Activated CD4-positive, alpha-beta memory T cell treated with anti-CD3 and anti-CD28 coated beads for 36 hours (primary cell): ENCODE results near the gene GLI3. TPM values are rescaled to one million over a fixed set of nuclear protein-coding genes. Genes with fewer than 3 reads are reported as not detected.

ENCODE experiments used
- CTCF ChIA-PET: fragments of 350-600 bp; sonication (Branson Sonifier 250); formaldehyde crosslinking; loops from one replicate; lab custom pipeline; 2021; ENCODE audit warnings: antibody characterized with exemption, inconsistent platforms; lab: Charles Lee
- POLR2A ChIA-PET: fragments of 350-600 bp; sonication (Branson Sonifier 250); formaldehyde crosslinking; loops from one replicate; lab custom pipeline; 2021; ENCODE audit warnings: antibody characterized with exemption; lab: Charles Lee
- DNase-seq: peaks from one replicate; pipeline ENCODE4 v3.0.0-alpha.2; 2020
- H3K27ac Mint-ChIP-seq: one replicate; pipeline ENCODE4 v1.8.0; 2021; ENCODE audit warnings: mixed read lengths
- H3K27me3 Mint-ChIP-seq: one replicate; pipeline ENCODE4 v1.8.0; 2021; ENCODE audit warnings: mixed read lengths
- H3K36me3 Mint-ChIP-seq: one replicate; pipeline ENCODE4 v1.8.0; 2021; ENCODE audit warnings: mixed read lengths
- H3K4me1 Mint-ChIP-seq: one replicate; pipeline ENCODE4 v1.8.0; 2021; ENCODE audit warnings: low read depth, mixed read lengths
- H3K4me3 Mint-ChIP-seq: one replicate; pipeline ENCODE4 v1.8.0; 2021; ENCODE audit warnings: mild to moderate bottlenecking, mixed read lengths
- H3K9me3 Mint-ChIP-seq: one replicate; pipeline ENCODE4 v1.8.0; 2021; ENCODE audit warnings: mixed read lengths
- intact Hi-C: fragments of 100-400 bp; cut with micrococcal nuclease; formaldehyde crosslinking; loops from one replicate; pipeline ENCODE4 v1.15.1; 2023
- total RNA-seq, 2 experiments: library from RNA; stranded (reverse); gene quantifications; one replicate each; pipeline ENCODE4 v1.2.3, GENCODE V29; 2021

Gene GLI3
- total RNA-seq, 2 experiments from 2014 or later, result 0.02 TPM; not detected in 1

DNA sequence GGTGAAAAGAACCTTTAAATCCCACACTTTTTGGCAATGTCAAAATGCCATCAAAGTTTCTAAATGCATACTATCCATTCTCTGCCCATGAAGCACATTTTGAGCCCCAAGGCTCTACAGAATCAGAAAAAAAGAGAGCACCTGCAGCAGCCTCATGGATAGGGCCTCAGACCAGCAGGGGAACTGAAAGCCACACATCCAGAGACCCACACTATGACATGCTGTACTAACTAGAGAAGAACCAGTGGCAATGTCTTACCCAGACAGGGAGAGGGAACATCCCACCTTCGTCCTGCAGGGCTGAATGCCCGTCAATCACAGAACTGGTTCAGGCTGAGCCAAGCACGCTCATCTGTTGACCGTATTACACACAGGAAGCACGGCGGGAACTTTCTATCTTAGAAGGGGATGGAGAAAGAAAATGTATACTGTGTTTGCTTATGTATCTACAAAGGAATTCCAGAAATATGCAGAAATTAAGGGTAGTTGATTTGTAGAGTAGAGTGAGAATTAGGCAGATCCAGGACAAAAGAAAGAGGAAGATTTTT is 237.2 kb downstream of the GLI3 start:
- H3K9me3 Mint-ChIP-seq, result no peaks in the 10 kb centered on the region
- ChIA-PET POLR2A (no interaction called here), CTCF (no interaction called here)
- H3K27ac Mint-ChIP-seq, result no peak overlapping the region
- no peaks in the 10 kb centered on the region for H3K36me3 Mint-ChIP-seq
- intact Hi-C loops, result no loop called here
- no peak overlapping the region for H3K4me3 Mint-ChIP-seq
- peaks cover 6% of the 10 kb centered on the region for H3K27me3 Mint-ChIP-seq
- no peaks in the 10 kb centered on the region for H3K4me1 Mint-ChIP-seq
- no peak for DNase-seq

DNA sequence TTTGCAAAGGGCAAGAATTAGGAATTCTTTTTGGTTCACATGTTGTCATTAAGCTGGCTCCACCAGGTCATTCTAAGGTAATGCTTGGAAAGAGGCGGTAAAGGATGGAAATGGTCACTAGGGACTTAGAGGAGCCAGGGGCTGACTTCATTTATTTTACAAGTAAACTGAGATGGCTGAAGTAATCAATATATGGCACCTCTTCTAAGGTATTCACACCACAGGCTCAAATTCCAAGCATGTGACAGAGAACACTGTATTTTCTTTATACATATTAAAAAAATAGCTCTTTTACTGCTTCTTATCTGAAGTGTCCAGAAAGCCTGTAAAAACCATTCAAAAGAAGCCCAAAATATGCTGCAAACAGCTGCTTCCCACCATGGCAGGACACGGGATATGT is 239.0 kb downstream of the GLI3 start:
- H3K4me3 Mint-ChIP-seq, result no peak overlapping the region

DNA sequence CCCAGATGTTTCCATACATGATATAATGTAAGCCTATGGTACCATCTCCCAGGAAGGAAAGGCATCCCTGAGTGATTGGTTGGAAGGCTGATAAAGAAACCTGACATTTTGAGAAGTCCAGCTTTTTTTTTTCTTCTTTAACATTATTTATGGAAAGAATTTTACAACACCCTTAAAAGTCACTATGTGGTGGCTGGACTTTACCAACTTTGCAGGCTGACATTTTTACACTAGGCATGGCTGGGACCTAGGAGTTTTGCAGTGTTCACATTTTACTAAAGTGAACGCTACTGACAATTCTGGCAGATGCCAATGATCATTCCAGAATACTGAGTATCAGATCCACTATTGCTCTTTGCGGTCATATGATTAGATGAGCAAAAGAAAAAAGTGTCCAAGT is 239.9 kb downstream of the GLI3 start:
- H3K27ac Mint-ChIP-seq, result no peak overlapping the region
- DNase-seq, result no peak
- H3K4me3 Mint-ChIP-seq, result no peak overlapping the region
- no peaks in the 10 kb centered on the region for H3K36me3 Mint-ChIP-seq
- H3K4me1 Mint-ChIP-seq, result no peaks in the 10 kb centered on the region
- peaks cover 6% of the 10 kb centered on the region for H3K27me3 Mint-ChIP-seq
- intact Hi-C loops, result no loop called here
- H3K9me3 Mint-ChIP-seq, result no peaks in the 10 kb centered on the region
- CTCF ChIA-PET, result interaction anchor here (0.6 kb wide), 1 partner anchor 57 kb away, joined by 3 read pairs; no protein-coding TSS in a partner anchor
- POLR2A ChIA-PET, result no interaction called here

More for the DNA sequence above, 239.0 kb downstream of the GLI3 start:
- Mint-ChIP-seq H3K27me3 (peaks cover 6% of the 10 kb centered on the region), H3K27ac (no peak overlapping the region), H3K9me3 (no peaks in the 10 kb centered on the region), H3K4me1 (no peaks in the 10 kb centered on the region), H3K36me3 (no peaks in the 10 kb centered on the region)
- DNase-seq, result no peak
- POLR2A ChIA-PET, result no interaction called here
- intact Hi-C loops, result no loop called here
- CTCF ChIA-PET, result no interaction called here

DNA sequence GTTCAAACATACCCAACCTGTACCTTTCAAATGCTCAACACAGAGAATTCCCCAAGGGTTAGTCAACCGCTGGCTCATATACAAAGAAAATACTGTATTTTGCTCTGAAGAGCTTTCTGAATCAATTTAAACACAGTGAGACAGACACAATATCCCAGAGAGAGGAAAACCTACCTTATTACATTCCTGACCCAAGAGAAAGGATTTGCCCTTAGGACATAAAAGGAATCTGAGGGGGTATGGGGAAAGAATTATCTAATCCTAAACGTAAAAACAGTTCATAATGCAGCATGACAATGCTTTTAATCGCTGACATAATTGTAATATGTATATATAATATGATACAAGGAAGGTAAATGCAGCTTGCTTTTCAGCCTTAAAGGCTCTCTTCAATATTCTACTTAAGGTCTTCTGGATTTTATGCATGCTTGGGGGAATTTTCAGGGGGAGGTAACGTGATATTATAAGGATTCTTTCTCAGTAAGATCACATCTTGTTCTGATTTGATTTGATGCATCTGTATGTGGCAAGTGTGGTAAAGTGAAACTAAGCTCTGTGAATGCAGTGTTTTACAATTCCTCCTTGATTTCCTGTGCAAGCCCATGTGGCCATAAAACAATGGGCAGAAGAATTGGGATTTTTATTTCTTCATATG is 240.5 kb downstream of the GLI3 start:
- ChIA-PET CTCF (interaction anchor here (0.6 kb wide), 1 partner anchor 56 kb away, joined by 3 read pairs; no protein-coding TSS in a partner anchor), POLR2A (no interaction called here)
- no peak for DNase-seq
- Mint-ChIP-seq H3K4me3 (no peak overlapping the region), H3K36me3 (no peaks in the 10 kb centered on the region), H3K27me3 (peaks cover 6% of the 10 kb centered on the region), H3K4me1 (no peaks in the 10 kb centered on the region), H3K27ac (no peak overlapping the region), H3K9me3 (no peaks in the 10 kb centered on the region)
- intact Hi-C loops, result no loop called here

DNA sequence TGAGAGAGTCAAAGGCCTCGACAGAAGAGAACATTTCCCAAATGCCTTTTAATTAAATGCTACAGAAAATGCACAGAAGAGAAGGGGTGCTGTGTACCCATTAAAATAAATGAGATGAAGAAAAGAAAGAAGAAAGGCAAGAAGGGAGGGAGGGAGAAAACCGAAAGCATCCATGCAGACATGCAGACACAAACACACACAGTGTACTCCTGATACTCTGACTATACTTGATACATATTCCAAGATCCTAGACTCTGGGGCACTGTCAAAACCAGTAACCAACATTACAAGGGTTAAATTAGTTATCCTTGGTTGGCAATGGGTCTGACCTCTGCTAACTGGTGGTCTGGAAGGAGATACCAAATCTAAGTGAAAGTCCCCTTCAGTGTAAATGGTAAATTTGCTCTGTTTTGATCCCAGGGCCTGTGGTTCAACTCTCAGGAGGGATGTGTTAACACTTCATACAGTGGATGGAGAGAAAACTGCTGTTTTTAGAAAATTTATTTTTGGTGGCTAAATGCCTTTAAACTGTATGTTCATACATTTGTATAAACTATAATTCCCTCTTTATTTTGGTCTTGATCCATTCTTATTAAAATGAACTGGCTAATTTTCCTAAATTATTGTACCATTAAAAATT is 241.3 kb downstream of the GLI3 start:
- H3K36me3 Mint-ChIP-seq, result no peaks in the 10 kb centered on the region
- CTCF ChIA-PET, result no interaction called here

DNA sequence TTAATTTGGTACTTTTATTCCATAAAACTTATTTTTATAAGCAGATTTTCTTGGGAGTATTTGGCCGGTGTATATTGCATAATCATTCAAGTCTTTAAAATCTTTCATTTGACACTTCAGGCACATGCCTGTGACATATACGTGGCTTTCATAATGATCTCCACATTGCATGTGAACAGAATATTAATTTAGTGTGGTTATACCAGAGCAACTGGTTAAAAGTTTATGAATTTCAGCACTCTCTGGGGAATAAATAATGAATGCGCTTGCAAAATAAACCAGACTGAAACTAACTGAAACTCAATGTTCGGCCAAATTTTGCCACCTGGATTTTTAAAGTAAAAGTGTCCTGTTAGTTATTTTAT is 242.3 kb downstream of the GLI3 start:
- CTCF ChIA-PET, result no interaction called here
- no peak overlapping the region for H3K4me3 Mint-ChIP-seq
- POLR2A ChIA-PET, result no interaction called here
- no peaks in the 10 kb centered on the region for H3K9me3 Mint-ChIP-seq
- H3K4me1 Mint-ChIP-seq, result no peaks in the 10 kb centered on the region
- H3K27ac Mint-ChIP-seq, result no peak overlapping the region
- no peaks in the 10 kb centered on the region for H3K36me3 Mint-ChIP-seq
- no peak for DNase-seq
- peaks cover 2% of the 10 kb centered on the region for H3K27me3 Mint-ChIP-seq
- intact Hi-C loops, result no loop called here

More for the DNA sequence above, 241.3 kb downstream of the GLI3 start:
- intact Hi-C loops, result no loop called here
- POLR2A ChIA-PET, result no interaction called here
- no peak overlapping the region for H3K4me3 Mint-ChIP-seq
- H3K27ac Mint-ChIP-seq, result no peak overlapping the region
- H3K4me1 Mint-ChIP-seq, result no peaks in the 10 kb centered on the region
- no peaks in the 10 kb centered on the region for H3K9me3 Mint-ChIP-seq
- DNase-seq, result no peak
- peaks cover 6% of the 10 kb centered on the region for H3K27me3 Mint-ChIP-seq

DNA sequence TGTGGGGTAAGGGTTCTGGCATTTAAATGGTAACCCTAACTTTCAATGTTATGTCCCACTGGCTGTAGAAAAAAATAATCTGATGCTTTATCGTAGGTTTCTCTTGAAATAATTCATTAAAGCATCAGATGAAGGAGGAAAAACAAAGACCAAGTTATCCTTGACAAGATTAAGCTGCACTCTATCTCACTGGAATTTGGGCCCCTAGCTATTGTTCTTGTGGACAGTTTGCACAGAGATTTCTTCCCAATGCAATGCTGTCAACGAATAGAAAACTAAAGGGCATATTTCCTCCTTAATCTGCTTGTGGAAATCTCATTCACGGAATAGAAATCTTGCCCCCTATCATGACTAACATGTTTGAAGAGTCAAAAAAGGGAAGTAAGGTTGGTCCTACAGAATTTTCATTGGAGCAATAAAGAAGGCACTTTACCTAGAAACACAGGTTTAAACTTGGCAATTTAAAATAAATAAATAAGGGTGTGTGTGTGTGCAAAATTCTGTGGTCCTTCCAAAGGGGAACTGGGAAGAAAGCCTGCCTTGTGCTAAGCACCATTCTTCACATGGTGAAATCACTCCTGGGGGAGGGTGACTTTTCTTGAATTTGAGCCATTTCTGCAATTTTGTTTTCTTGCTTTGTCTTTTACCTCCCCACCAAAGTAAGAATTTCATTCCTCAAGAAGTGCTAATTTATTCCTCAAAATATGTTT is 242.8 kb downstream of the GLI3 start:
- Mint-ChIP-seq H3K27me3 (no peaks in the 10 kb centered on the region), H3K36me3 (no peaks in the 10 kb centered on the region), H3K4me1 (no peaks in the 10 kb centered on the region), H3K27ac (no peak overlapping the region), H3K9me3 (no peaks in the 10 kb centered on the region), H3K4me3 (no peak overlapping the region)
- CTCF ChIA-PET, result no interaction called here
- intact Hi-C loops, result no loop called here
- no peak for DNase-seq
- POLR2A ChIA-PET, result no interaction called here

DNA sequence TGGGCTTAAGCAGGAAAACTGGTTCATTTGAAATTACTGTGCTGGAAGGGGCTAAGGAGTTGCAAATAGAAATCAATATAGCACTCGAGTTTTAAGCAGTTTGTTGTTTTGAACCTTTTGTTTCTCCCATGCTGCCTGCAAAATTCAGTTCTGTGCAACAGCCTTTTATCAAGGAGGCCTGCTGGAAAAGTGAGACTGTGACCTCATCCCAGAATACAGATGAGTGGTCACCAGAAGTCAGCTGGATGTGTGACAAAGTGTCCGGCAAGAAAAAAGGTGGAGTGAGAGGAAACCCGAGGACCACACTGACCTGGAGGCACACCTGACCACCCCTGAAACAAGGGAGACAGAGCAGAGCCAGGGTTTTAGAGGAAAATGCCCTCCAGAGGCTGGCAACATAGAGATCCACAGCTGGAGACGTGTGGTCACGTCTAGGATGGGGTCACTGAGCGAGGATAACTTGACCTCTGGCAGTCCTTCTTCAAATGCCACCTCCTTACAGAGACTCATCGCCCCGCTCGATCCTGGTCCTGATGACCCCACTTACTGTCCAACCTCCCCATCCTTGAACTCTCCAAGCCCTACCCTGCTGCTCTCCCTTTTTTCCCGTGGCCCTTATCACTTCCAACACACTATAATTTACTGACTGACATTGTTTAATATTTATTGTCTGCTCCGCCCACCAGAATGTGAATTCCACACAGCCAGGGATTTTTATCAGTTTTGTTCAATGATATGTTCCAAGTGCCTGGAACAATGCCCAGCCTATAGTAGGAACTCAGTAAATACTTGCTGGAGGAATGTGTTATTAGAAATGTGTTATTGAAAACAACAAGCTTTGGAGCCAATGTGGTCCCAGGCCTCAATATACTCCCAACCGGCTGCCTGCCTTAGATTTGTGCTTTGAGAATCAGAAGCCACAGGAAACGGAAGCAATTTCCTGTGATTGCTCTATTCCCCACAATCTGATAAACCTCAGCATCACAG is 243.8 kb downstream of the GLI3 start:
- no peaks in the 10 kb centered on the region for H3K36me3 Mint-ChIP-seq
- no peak overlapping the region for H3K4me3 Mint-ChIP-seq
- POLR2A ChIA-PET, result no interaction called here
- H3K27ac Mint-ChIP-seq, result no peak overlapping the region
- no peaks in the 10 kb centered on the region for H3K27me3 Mint-ChIP-seq
- CTCF ChIA-PET, result no interaction called here
- intact Hi-C loops, result no loop called here
- H3K9me3 Mint-ChIP-seq, result no peaks in the 10 kb centered on the region
- no peaks in the 10 kb centered on the region for H3K4me1 Mint-ChIP-seq
- no peak for DNase-seq

DNA sequence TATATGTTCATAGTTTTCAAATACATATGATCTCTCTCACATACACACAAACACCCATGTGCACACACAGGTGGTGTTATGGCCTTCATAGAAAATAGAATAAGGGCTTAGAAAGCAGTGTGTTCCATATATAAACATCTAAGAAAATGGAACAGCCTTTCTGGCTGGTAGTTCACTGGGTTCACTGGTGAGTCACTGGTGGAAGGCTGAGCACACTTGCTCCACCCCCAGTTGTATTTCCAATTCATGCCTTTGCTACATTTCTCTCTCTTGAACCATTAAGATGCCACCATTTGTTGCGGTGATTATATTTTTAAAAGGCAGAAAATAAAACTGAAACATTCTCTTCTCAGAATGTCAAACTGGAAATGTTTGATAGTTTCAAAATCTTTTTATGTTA is 252.1 kb downstream of the GLI3 start:
- H3K4me1 Mint-ChIP-seq, result no peaks in the 10 kb centered on the region
- intact Hi-C loops, result no loop called here
- no peaks in the 10 kb centered on the region for H3K36me3 Mint-ChIP-seq
- CTCF ChIA-PET, result interaction anchor here (1.3 to 3.7 kb wide), 2 partner anchors 9 to 44 kb away, joined by 3 to 10 read pairs; no protein-coding TSS in a partner anchor
- DNase-seq, result no peak
- peaks cover 8% of the 10 kb centered on the region for H3K27me3 Mint-ChIP-seq
- no peak overlapping the region for H3K4me3 Mint-ChIP-seq
- no peaks in the 10 kb centered on the region for H3K9me3 Mint-ChIP-seq
- H3K27ac Mint-ChIP-seq, result no peak overlapping the region
- POLR2A ChIA-PET, result no interaction called here

DNA sequence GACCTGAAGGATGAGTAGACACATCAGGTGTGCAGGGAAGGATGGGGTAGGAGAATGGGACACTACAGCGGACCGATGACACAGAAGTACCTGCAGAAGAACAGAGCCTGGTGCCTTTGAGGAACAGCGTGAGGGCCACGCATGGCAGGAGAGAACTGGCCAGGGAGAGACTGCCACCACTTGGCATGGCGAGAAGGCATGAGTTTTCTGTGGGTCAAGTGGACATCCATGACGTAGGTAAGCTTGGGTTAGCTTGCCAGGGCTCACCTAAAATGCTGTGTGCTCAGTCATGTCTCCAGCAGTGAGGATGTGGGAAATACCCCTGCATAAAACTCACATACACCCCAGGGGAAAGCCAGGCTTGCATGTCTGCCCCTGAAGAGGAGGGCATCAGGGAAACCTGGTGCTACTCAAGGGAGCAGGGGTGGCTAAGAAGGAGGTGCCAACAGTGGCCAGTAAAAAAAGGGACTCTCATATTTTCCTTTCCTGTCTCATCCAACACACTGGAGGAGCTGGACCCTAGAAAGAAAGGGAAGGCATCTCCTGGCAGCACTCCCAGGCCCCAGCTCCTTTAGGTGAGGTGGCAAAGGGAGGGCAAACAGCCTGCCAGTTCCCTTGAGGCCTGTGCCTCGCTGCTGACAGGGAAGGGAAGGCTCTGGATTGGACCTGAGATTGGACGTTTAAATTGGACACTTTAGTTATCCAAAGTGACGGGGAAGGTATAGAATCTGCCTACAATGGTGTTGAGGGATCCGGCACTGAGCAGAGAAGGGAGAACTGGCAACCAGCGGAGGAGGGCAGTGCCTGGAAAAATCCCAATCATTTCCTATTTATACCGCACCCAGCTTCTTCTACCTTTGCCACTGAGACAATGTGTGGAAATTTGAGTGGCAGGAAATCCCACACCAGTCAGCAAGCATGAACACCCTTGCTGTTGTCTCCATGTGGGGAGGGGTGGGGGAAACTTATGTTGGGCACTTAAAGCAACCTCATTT is 255.7 kb downstream of the GLI3 start:
- ChIA-PET POLR2A (no interaction called here), CTCF (interaction anchor here (2.3 to 3.7 kb wide), 2 partner anchors 40 to 861 kb away, joined by 9 to 10 read pairs; no protein-coding TSS in a partner anchor)
- no peaks in the 10 kb centered on the region for H3K4me1 Mint-ChIP-seq
- no peaks in the 10 kb centered on the region for H3K36me3 Mint-ChIP-seq
- no peak overlapping the region for H3K4me3 Mint-ChIP-seq
- H3K27me3 Mint-ChIP-seq, result peaks cover 9% of the 10 kb centered on the region
- H3K9me3 Mint-ChIP-seq, result no peaks in the 10 kb centered on the region
- no peak for DNase-seq
- intact Hi-C loops, result no loop called here
- H3K27ac Mint-ChIP-seq, result no peak overlapping the region
